Fibroblast of the aortic adventitia (primary cell): Measurements from ENCODE around the gene WDFY3. TPM values are rescaled to one million over a fixed set of nuclear protein-coding genes. Genes with fewer than 3 reads are reported as not detected.

Experiments
- DNase-seq: peaks from one replicate; pipeline ENCODE4 v3.0.0-alpha.2; 2010; ENCODE audit warnings: low read depth
- H3K4me3 ChIP-seq: 2 replicates; pipeline ENCODE4 v1.5.1; 2011; ENCODE audit warnings: low read depth, mild to moderate bottlenecking, control low read depth, low read length, moderate library complexity
- CTCF ChIP-seq: IDR thresholded peaks from 2 replicates; pipeline ENCODE4 v1.5.1; 2011; ENCODE audit warnings: mild to moderate bottlenecking, low read length, control low read depth, inconsistent platforms; ENCODE audit not compliant: insufficient read depth
- total RNA-seq: library from RNA; depleted of rRNA; stranded (reverse); fragments of >200 nt; gene quantifications from 2 replicates; pipeline ENCODE4 v1.2.3, GENCODE V29; 2012; ENCODE audit warnings: low replicate concordance

The WDFY3 gene
- total RNA-seq, 1 donor = 86.9 TPM

DNA sequence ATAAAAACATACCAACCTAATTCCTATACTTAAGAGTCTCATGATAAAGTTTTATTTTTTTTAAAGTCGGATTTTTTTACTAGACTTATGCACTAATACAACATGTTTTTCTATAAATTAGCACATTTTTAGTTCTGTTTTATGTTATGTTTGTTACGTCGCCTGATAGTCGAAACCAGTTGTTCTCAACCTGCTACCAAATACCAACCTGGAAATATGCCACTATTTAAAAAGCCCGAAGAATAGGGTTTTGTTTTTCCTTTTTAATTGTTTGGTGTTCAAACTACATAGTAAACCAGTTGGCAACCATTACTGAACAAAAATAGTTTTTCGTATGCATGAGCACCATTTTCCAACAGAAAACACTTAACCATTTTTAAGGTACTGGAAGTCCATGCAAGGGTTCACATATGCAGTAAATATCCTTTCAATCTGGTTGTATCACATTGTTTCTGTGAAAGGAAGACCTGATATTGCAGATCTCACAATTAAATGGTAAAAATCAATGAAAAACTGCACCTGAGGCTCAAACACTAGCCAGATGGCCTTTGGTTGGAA, 1.4 kb downstream of the WDFY3 start:
- DNase-seq = peak; percentile 10
- peak overlapping the region; percentile 87 for H3K4me3 ChIP-seq
- no peak for TF ChIP-seq CTCF

DNA sequence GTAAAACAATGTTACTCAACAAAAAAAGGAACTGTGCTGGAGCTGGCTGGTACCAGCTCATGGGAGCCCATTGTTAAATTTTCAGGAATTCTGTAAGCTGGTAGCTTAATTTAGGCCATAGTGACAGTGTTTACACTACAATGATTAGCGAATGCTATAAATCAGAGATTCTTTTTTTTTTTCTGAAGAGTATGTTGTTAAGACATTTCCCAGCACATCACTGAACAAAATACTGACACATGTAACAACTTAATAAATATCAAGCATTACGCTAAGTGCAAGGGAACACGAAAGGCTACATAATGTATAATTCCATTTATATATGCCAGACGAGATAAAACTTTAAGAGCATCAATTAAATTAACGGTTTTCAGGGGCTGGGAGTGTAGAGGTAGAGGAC, 4.4 kb downstream of the WDFY3 start:
- no peak for TF ChIP-seq CTCF
- no peak for DNase-seq

DNA sequence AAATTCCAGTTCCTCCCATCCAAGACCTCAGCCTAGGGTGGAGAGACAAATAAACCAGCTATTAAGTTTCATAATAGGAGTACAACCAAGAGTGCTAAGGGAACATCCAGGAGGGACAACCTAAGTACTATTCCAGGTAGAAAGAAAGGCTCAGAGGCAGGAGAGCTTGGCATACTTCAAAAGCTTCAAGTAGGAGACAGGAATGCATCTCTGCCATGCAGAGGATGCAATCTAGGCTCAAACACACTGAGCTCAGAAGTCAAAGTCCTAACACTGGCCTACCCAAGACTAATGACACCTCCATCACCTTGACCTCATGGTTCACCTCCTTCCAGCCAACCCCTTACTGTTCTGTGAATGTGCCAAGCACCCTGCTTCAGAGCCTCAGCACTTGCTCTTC, 8.1 kb downstream of the WDFY3 start:
- no peak for TF ChIP-seq CTCF
- no peak overlapping the region for H3K4me3 ChIP-seq
- no peak for DNase-seq

More for the DNA sequence above, 4.4 kb downstream of the WDFY3 start:
- no peak overlapping the region for H3K4me3 ChIP-seq

DNA sequence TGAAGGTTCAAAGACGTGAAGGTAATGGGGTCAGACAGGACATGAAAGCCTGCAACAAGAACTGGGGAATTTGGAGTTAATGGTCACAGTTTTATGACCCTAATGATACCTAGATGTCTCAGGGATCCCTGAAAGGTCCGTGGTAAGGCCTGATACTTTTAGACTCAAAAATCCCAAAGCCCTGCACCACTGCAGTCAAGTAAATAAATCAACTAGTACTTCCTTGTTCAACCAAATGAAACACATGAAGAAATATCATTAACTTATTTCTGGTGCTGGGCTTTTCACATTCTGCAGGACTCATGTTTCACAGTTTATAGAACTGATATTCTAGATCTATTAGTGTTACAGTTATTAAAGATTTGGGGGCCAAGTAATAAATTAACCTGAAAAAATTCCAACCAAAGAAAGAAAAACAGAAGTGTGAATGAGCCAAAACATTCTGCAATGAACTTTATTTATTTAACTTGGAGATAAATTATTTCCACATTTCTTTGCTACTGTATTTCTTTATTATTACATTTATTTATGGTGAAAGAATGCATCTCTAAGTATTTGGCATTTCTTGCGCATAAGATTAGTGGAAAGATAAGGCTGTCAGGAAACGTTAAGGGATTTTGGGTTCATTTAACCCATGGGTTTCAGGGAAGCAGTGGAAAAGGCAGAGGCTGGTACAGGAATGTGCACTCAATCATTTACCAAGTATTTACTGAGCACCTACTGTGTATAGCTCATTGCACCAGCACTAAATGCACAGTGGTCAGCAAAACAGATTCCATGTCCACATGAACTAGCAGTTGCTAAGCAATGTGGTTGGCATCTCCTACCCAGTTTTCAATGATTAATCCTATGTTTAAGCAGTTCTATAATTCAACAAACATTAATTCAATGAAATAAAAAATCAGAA, 8.7 kb downstream of the WDFY3 start:
- no peak for TF ChIP-seq CTCF
- no peak overlapping the region for H3K4me3 ChIP-seq
- DNase-seq = no peak

- TF ChIP-seq CTCF = no peak
- H3K4me3 ChIP-seq = no peak overlapping the region
- no peak for DNase-seq
Measured at GRCh38 chr4:84956014-84956413, 10.5 kb downstream of the WDFY3 start.

DNA sequence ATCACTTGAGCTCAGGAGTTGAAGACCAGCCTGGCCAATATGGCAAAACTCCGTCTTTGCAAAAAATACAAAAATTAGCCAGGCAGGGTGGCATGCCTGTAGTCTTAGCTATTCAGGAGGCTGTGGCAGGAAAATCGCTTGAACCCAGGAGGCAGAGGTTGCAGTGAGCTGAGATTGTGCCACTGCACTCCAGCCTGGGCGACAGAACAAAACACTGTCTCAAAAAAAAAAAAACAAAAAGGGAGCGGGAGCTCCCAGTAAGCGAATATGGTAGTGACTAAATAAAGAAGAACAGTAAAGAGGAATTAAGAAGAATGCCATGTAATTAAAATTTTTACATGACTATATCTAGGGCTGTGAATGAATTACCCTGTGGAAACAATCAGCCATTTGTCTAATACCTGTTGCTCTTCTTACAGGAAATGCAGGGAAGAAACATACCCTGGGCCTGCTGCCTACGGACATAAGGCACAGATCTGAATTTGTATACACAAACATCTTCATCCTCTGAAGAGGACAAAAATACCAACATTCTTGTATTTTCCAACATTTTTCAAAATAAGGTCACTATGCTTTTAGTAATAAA, 11.4 kb downstream of the WDFY3 start:
- no peak for DNase-seq
- H3K4me3 ChIP-seq = no peak overlapping the region
- no peak for TF ChIP-seq CTCF
